HCT116 (cell line): Measurements from ENCODE around the gene GPA33. TPM values are rescaled to one million over a fixed set of nuclear protein-coding genes. Genes with fewer than 3 reads are reported as not detected.

Source experiments
- ATAC-seq: fragments of 200-7000 bp; cut with Tn5 transposase; 2 replicates; pipeline ENCODE4 v1.9.1; 2020; ENCODE audit warnings: mild to moderate bottlenecking, moderate library complexity
- BruUV-seq: library from RNA; stranded (reverse); fragments of 400-500 nt; replicated peaks from 2 replicates; lab custom pipeline; 2021; lab: Mats Ljungman, UMichigan
- CTCF ChIA-PET: fragments of 300-600 bp; sonication (Branson Sonifier 250); formaldehyde crosslinking; loops from one replicate; lab custom pipeline; 2021; ENCODE audit warnings: antibody characterized with exemption; lab: Charles Lee
- POLR2A ChIA-PET: fragments of 300-600, 350-600 bp; sonication (Branson Sonifier 250); formaldehyde crosslinking; loops from one replicate; lab custom pipeline; 2021; ENCODE audit warnings: antibody characterized with exemption; lab: Charles Lee
- RAD21 ChIA-PET, 2 experiments: fragments of 300-600 bp; sonication (Branson Sonifier 250); formaldehyde crosslinking; loops; one replicate each; lab custom pipeline; 2023; ENCODE audit warnings: low total read pairs in 2 of 2; ENCODE audit not compliant: uncharacterized antibody in 2 of 2, unreplicated experiment in 2 of 2, low non-redundant PET in 1 of 2; lab: Charles Lee
- DNase-seq: peaks from one replicate; pipeline ENCODE4 v3.0.0-alpha.2; 2010; ENCODE audit warnings: low read depth, low spot score
- H2AFZ ChIP-seq: fragments of 200-600 bp; shearing (Covaris generic), sonication (generic); 2 replicates; pipeline ENCODE4 v1.6.1; 2017; ENCODE audit warnings: low read depth, mixed run types, mixed read lengths, antibody characterized with exemption, low read length; ENCODE audit not compliant: poor library complexity, severe bottlenecking
- H3K27ac ChIP-seq: 2 replicates; pipeline ENCODE4 v1.5.1; 2012; ENCODE audit warnings: low read depth, low read length
- H3K27me3 ChIP-seq: fragments of 200-600 bp; sonication (generic); 2 replicates; pipeline ENCODE4 v1.6.1; 2016; ENCODE audit warnings: mixed run types, low read length, mixed read lengths; ENCODE audit not compliant: insufficient read depth
- H3K36me3 ChIP-seq, 2 experiments: fragments of 200-500 bp in 1 of 2; fragments of 200-600 bp in 1 of 2; sonication (Bioruptor generic) in 1 of 2; sonication (generic) in 1 of 2; 2 replicates each; pipeline versions ENCODE4 v1.5.1 to v1.6.1; 2014 to 2016; ENCODE audit warnings: low read length in 2 of 2, inconsistent platforms in 1 of 2, mixed read lengths in 1 of 2, mixed run types in 1 of 2; ENCODE audit not compliant: insufficient read depth in 2 of 2, control insufficient read depth in 1 of 2
- H3K4me1 ChIP-seq, 2 experiments: fragments of 200-600 bp in 1 of 2; sonication (generic) in 1 of 2; 2 replicates each; pipeline versions ENCODE4 v1.5.1 to v1.6.1; 2012 to 2017; ENCODE audit warnings: low read length in 2 of 2, inconsistent platforms in 1 of 2, mild to moderate bottlenecking in 1 of 2, mixed read lengths in 1 of 2, mixed run types in 1 of 2, moderate library complexity in 1 of 2; ENCODE audit not compliant: insufficient read depth in 2 of 2, control insufficient read depth in 1 of 2
- H3K4me2 ChIP-seq: fragments of 200-600 bp; sonication (generic); 2 replicates; pipeline ENCODE4 v1.6.1; 2017; ENCODE audit warnings: mixed run types, low read length, mixed read lengths
- H3K4me3 ChIP-seq, 2 experiments: fragments of 200-600 bp in 1 of 2; sonication (generic) in 1 of 2; replicated peaks in 1 of 2; 2 replicates each; pipeline ENCODE4 v1.5.1; 2011 to 2016; ENCODE audit warnings: low read length in 2 of 2, control low read depth in 1 of 2, low read depth in 1 of 2, mild to moderate bottlenecking in 1 of 2, mixed read lengths in 1 of 2, mixed run types in 1 of 2
- H3K79me2 ChIP-seq: fragments of 200-600 bp; sonication (generic); 2 replicates; pipeline ENCODE4 v1.6.1; 2017; ENCODE audit warnings: mild to moderate bottlenecking, mixed run types, low read length, moderate library complexity, mixed read lengths; ENCODE audit not compliant: insufficient read depth
- H3K9ac ChIP-seq: fragments of 200-600 bp; sonication (generic); 2 replicates; pipeline ENCODE4 v1.6.1; 2016; ENCODE audit warnings: low read length, mixed read lengths
- H3K9me2 ChIP-seq: fragments of 200-600 bp; sonication (generic), shearing (Covaris generic); 2 replicates; pipeline ENCODE4 v1.6.1; 2017; ENCODE audit warnings: mixed run types, mild to moderate bottlenecking, moderate library complexity; ENCODE audit not compliant: insufficient read depth
- H3K9me3 ChIP-seq, 2 experiments: fragments of 200-500 bp in 1 of 2; fragments of 200-600 bp in 1 of 2; sonication (Bioruptor generic) in 1 of 2; sonication (generic) in 1 of 2; 2 replicates each; pipeline ENCODE4 v1.6.1; 2014 to 2017; ENCODE audit warnings: low read length in 2 of 2, mixed read lengths in 2 of 2, inconsistent platforms in 1 of 2, low read depth in 1 of 2, mild to moderate bottlenecking in 1 of 2, mixed run types in 1 of 2, moderate library complexity in 1 of 2; ENCODE audit not compliant: control insufficient read depth in 1 of 2, insufficient read depth in 1 of 2
- H4K20me1 ChIP-seq: fragments of 200-600 bp; sonication (generic), shearing (Covaris generic); 2 replicates; pipeline ENCODE4 v1.6.1; 2017; ENCODE audit warnings: mixed run types, mild to moderate bottlenecking, moderate library complexity; ENCODE audit not compliant: insufficient read depth
- ATF3 ChIP-seq: IDR thresholded peaks from 2 replicates; pipeline ENCODE4 v1.6.1; 2012
- CBX3 ChIP-seq: IDR thresholded peaks from 2 replicates; pipeline ENCODE4 v1.6.1; 2012; ENCODE audit warnings: low read depth
- CTCF ChIP-seq, 3 experiments: fragments of 200-600 bp in 1 of 3; sonication (generic) in 1 of 3; IDR thresholded peaks in 2 of 3; conservative IDR thresholded peaks in 1 of 3; 2 replicates each; pipeline ENCODE4 v1.5.1; 2012 to 2017; ENCODE audit warnings: low read depth in 2 of 3, low read length in 2 of 3, antibody characterized with exemption in 1 of 3, borderline replicate concordance in 1 of 3, control low read depth in 1 of 3, mild to moderate bottlenecking in 1 of 3, mixed read lengths in 1 of 3, mixed run types in 1 of 3, moderate library complexity in 1 of 3; ENCODE audit not compliant: insufficient read depth in 1 of 3
- EGR1 ChIP-seq: IDR thresholded peaks from 2 replicates; pipeline ENCODE4 v1.6.1; 2012; ENCODE audit warnings: low read depth
- ELF1 ChIP-seq: IDR thresholded peaks from 2 replicates; pipeline ENCODE4 v1.6.1; 2012; ENCODE audit warnings: low read depth, borderline replicate concordance
- EZH2 ChIP-seq: fragments of 200-600 bp; sonication (generic); IDR thresholded peaks from 2 replicates; pipeline ENCODE4 v1.6.1; 2017; ENCODE audit warnings: antibody characterized with exemption, mixed run types
- FOSL1 ChIP-seq: IDR thresholded peaks from 2 replicates; pipeline ENCODE4 v1.6.1; 2012; ENCODE audit warnings: low read depth
- JUND ChIP-seq: IDR thresholded peaks from 2 replicates; pipeline ENCODE4 v1.6.1; 2012
- MAX ChIP-seq: IDR thresholded peaks from 2 replicates; pipeline ENCODE4 v1.6.1; 2012
- POLR2A ChIP-seq: IDR thresholded peaks from 2 replicates; pipeline ENCODE4 v1.7.0; 2011; ENCODE audit warnings: borderline replicate concordance; ENCODE audit not compliant: insufficient read depth, insufficient read length; ENCODE audit errors: extremely low read depth
- POLR2AphosphoS5 ChIP-seq: IDR thresholded peaks from 2 replicates; pipeline ENCODE4 v1.6.1; 2011; ENCODE audit warnings: mild to moderate bottlenecking, low read depth, low read length, moderate library complexity
- RAD21 ChIP-seq: IDR thresholded peaks from 2 replicates; pipeline ENCODE4 v1.6.1; 2012; ENCODE audit warnings: low read depth, mild to moderate bottlenecking
- REST ChIP-seq: IDR thresholded peaks from 2 replicates; pipeline ENCODE4 v1.6.1; 2012; ENCODE audit warnings: low read depth
- SIN3A ChIP-seq: IDR thresholded peaks from 2 replicates; pipeline ENCODE4 v1.6.1; 2012; ENCODE audit warnings: low read depth
- SRF ChIP-seq: IDR thresholded peaks from 2 replicates; pipeline ENCODE4 v1.6.1; 2012; ENCODE audit warnings: low read depth
- TCF7L2 ChIP-seq: IDR thresholded peaks from 2 replicates; pipeline ENCODE4 v1.7.0; 2011; ENCODE audit warnings: borderline replicate concordance, inconsistent platforms; ENCODE audit not compliant: insufficient read depth, insufficient read length; ENCODE audit errors: extremely low read depth
- YY1 ChIP-seq: IDR thresholded peaks from 2 replicates; pipeline ENCODE4 v1.6.1; 2011; ENCODE audit warnings: low read length, low read depth, moderate library complexity, mild to moderate bottlenecking; ENCODE audit not compliant: insufficient replicate concordance; ENCODE audit errors: extremely low read depth
- ZFX ChIP-seq: fragments of 450-650 bp; IDR thresholded peaks from 2 replicates; pipeline ENCODE4 v1.6.1; 2017
- ZNF274 ChIP-seq: fragments of 200-500 bp; sonication (Bioruptor generic); IDR thresholded peaks from 2 replicates; pipeline ENCODE4 v1.6.1; 2014; ENCODE audit warnings: mild to moderate bottlenecking, low read depth, low read length, inconsistent platforms
- intact Hi-C: fragments of 100-400 bp; cut with micrococcal nuclease; formaldehyde crosslinking; loops from 2 replicates; pipeline ENCODE4 v1.10.0; 2022
- total RNA-seq: library from RNA; stranded (reverse); gene quantifications from one replicate; pipeline ENCODE4 v1.2.1, GENCODE V29; 2021; ENCODE audit not compliant: unreplicated experiment
- TF ChIP-seq, protein P1 (sequence below): IDR thresholded peaks from 2 replicates; pipeline ENCODE4 v1.6.1; 2011; ENCODE audit warnings: mild to moderate bottlenecking, low read length, moderate library complexity; ENCODE audit not compliant: insufficient replicate concordance; ENCODE audit errors: extremely low read depth

The GPA33 gene
- total RNA-seq, 1 experiment from 2014 or later = 0.22 TPM

GRCh38 chr1:167003711-167004110, 86.5 kb downstream of the GPA33 start:
- Histone ChIP-seq H3K9me3 (no peaks in the 10 kb centered on the region; a peak in 1 of 4 replicates), H3K9me2 (no peaks in the 10 kb centered on the region), H3K9ac (no peak overlapping the region), H3K4me3 (no peak overlapping the region), H3K36me3 (no peaks in the 10 kb centered on the region), H4K20me1 (no peaks in the 10 kb centered on the region), H3K4me2 (no peak overlapping the region), H3K27me3 (no peaks in the 10 kb centered on the region), H3K4me1 (no peaks in the 10 kb centered on the region), H2AFZ (no peak overlapping the region), H3K27ac (no peak overlapping the region), H3K79me2 (no peaks in the 10 kb centered on the region)
- ATAC-seq (no peak), DNase-seq (no peak)
- no TSS peak for BruUV-seq
- CTCF ChIA-PET = no interaction called here
- TF ChIP-seq EGR1 (no peak), RAD21 (no peak), ELF1 (no peak), YY1 (no peak), SRF (no peak), ZFX (no peak), ZNF274 (no peak), CBX3 (no peak), TCF7L2 (no peak), JUND (no peak), POLR2A (no peak), EZH2 (no peak), CTCF (IDR thresholded peaks at IDR 0.05 in 2 of 3, conservative IDR thresholded peaks at IDR 0.05 in 1 of 3; ENCODE audit: borderline replicate concordance in 1 of 3, insufficient read depth in 1 of 3, low read depth in 2 of 3, low read length in 2 of 3) (no peak), POLR2AphosphoS5 (no peak), REST (no peak), FOSL1 (no peak), SIN3A (no peak), ATF3 (no peak), MAX (no peak)
- TF ChIP-seq, protein P1, sequence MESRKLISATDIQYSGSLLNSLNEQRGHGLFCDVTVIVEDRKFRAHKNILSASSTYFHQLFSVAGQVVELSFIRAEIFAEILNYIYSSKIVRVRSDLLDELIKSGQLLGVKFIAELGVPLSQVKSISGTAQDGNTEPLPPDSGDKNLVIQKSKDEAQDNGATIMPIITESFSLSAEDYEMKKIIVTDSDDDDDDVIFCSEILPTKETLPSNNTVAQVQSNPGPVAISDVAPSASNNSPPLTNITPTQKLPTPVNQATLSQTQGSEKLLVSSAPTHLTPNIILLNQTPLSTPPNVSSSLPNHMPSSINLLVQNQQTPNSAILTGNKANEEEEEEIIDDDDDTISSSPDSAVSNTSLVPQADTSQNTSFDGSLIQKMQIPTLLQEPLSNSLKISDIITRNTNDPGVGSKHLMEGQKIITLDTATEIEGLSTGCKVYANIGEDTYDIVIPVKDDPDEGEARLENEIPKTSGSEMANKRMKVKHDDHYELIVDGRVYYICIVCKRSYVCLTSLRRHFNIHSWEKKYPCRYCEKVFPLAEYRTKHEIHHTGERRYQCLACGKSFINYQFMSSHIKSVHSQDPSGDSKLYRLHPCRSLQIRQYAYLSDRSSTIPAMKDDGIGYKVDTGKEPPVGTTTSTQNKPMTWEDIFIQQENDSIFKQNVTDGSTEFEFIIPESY = no peak
- RAD21 ChIA-PET = no interaction called here
- intact Hi-C loops = no loop called here
- POLR2A ChIA-PET = no interaction called here
